GM12874 (cell line): ENCODE data around the gene TPRN.
A peak's percentile ranks its signal among the peaks of the same experiment; 100 is the strongest.

Experiments used
- CTCF ChIP-seq: IDR thresholded peaks from 2 replicates; pipeline ENCODE4 v1.5.1; 2011; ENCODE audit warnings: low read depth, mild to moderate bottlenecking, control low read depth, low read length, moderate library complexity; ENCODE audit not compliant: insufficient read depth

The TPRN gene

GRCh38 chr9:137192859-137193258 is 7.7 kb downstream of the TPRN start:
- TF ChIP-seq CTCF, result no peak

GRCh38 chr9:137192448-137192780 is 8.1 kb downstream of the TPRN start:
- no peak for TF ChIP-seq CTCF

- no peak for TF ChIP-seq CTCF
Measured at GRCh38 chr9:137191691-137192447, 8.7 kb downstream of the TPRN start.

GRCh38 chr9:137191245-137191644 is 9.3 kb downstream of the TPRN start:
- no peak for TF ChIP-seq CTCF

- TF ChIP-seq CTCF, result no peak
Measured at GRCh38 chr9:137190315-137190856, 10.2 kb downstream of the TPRN start.

GRCh38 chr9:137189297-137190295 is 10.9 kb downstream of the TPRN start:
- TF ChIP-seq CTCF, result no peak

- peak; percentile 61 for TF ChIP-seq CTCF
Measured at GRCh38 chr9:137188490-137189296, 11.8 kb downstream of the TPRN start, which contains the start of the genes ANAPC2 and SSNA1. Gene ANAPC2 (minus strand): TSS chr9:137188560. CDS start chr9:137188532, 28 bp downstream. Gene SSNA1 (plus strand): TSS chr9:137188676. CDS start chr9:137188727, 51 bp downstream.
